OCI-M2 (cell line): ENCODE results near the gene EOLA1.
"Not testable (repeated sequence)": the region's sequence is repeated elsewhere in the genome, so short reads cannot be mapped to it uniquely, and the experiment has no call there.

Source experiments
- DNase-seq: peaks from one replicate; lab custom pipeline; 2025; ENCODE audit not compliant: unreplicated experiment; lab: John Stamatoyannopoulos, UW

Gene EOLA1

GRCh38 chrX:149541521-149542047, 772 bp downstream of the EOLA1 start:
- no peak for DNase-seq

GRCh38 chrX:149545545-149546543, 5.0 kb downstream of the EOLA1 start:
- DNase-seq, result not testable (repeated sequence)

- not testable (repeated sequence) for DNase-seq
These were observed 6.2 kb downstream of the EOLA1 start for GRCh38 chrX:149546962-149547361.

GRCh38 chrX:149547782-149548181, 7.0 kb downstream of the EOLA1 start:
- DNase-seq, result not testable (repeated sequence)

- not testable (repeated sequence) for DNase-seq
These were observed 8.9 kb downstream of the EOLA1 start, which contains the start of gene HSFX3 for GRCh38 chrX:149549701-149550100. HSFX3 (minus strand) TSS chrX:149549924; CDS start chrX:149549852, 72 bp downstream.

- not testable (repeated sequence) for DNase-seq
These were observed 9.6 kb downstream of the EOLA1 start for GRCh38 chrX:149550454-149550853.

GRCh38 chrX:149551245-149551938, 10.6 kb downstream of the EOLA1 start:
- DNase-seq, result not testable (repeated sequence)

- not testable (repeated sequence) for DNase-seq
These were observed 11.1 kb downstream of the EOLA1 start for GRCh38 chrX:149551939-149552248.

GRCh38 chrX:149555251-149555650, 14.4 kb downstream of the EOLA1 start:
- not testable (repeated sequence) for DNase-seq

- no peak for DNase-seq
These were observed 22.5 kb downstream of the EOLA1 start for GRCh38 chrX:149563359-149563758.

- DNase-seq, result no peak
These were observed 27.0 kb downstream of the EOLA1 start for GRCh38 chrX:149567621-149568417.

- no peak for DNase-seq
These were observed 28.0 kb downstream of the EOLA1 start for GRCh38 chrX:149568701-149569296.

GRCh38 chrX:149569770-149570169, 29.0 kb downstream of the EOLA1 start:
- DNase-seq, result no peak

- no peak for DNase-seq
These were observed 29.9 kb downstream of the EOLA1 start for GRCh38 chrX:149570668-149571067.

GRCh38 chrX:149571770-149572169, 31.0 kb downstream of the EOLA1 start:
- no peak for DNase-seq

- no peak for DNase-seq
These were observed 31.9 kb downstream of the EOLA1 start for GRCh38 chrX:149572743-149573142.

GRCh38 chrX:149573456-149573855, 32.6 kb downstream of the EOLA1 start:
- DNase-seq, result not testable (repeated sequence)

GRCh38 chrX:149585631-149586030, 44.8 kb downstream of the EOLA1 start:
- not testable (repeated sequence) for DNase-seq

GRCh38 chrX:149587359-149587758, 46.5 kb downstream of the EOLA1 start, which contains the start of gene MAGEA9B:
MAGEA9B (minus strand) TSS chrX:149587459; CDS start chrX:149583179, 4,280 bp downstream.
- not testable (repeated sequence) for DNase-seq

- DNase-seq, result not testable (repeated sequence)
These were observed 50.2 kb downstream of the EOLA1 start for GRCh38 chrX:149590993-149591392.
